Muscle layer of colon (tissue), 2 donors: ENCODE results near the gene UBAP1.
"Not testable (repeated sequence)": the region's sequence is repeated elsewhere in the genome, so short reads cannot be mapped to it uniquely, and the experiment has no call there.

Experiments
- H3K27ac ChIP-seq: one replicate; pipeline ENCODE4 v1.7.0; 2013; ENCODE audit warnings: low read depth, mild to moderate bottlenecking, low read length, moderate library complexity
- H3K27me3 ChIP-seq, 2 donors: one replicate each; pipeline ENCODE4 v1.7.0; 2013; ENCODE audit warnings: low read length in 2 of 2, mild to moderate bottlenecking in 2 of 2; ENCODE audit not compliant: insufficient read depth in 2 of 2, control insufficient read depth in 1 of 2
- H3K36me3 ChIP-seq: one replicate; pipeline ENCODE4 v1.7.0; 2013; ENCODE audit warnings: mild to moderate bottlenecking, low read length; ENCODE audit not compliant: insufficient read depth
- H3K4me1 ChIP-seq: one replicate; pipeline ENCODE4 v1.7.0; 2013; ENCODE audit warnings: mild to moderate bottlenecking, low read length; ENCODE audit not compliant: insufficient read depth
- H3K4me3 ChIP-seq, 2 donors: one replicate each; pipeline ENCODE4 v1.7.0; 2013; ENCODE audit warnings: low read length in 2 of 2, low read depth in 1 of 2, mild to moderate bottlenecking in 1 of 2, moderate library complexity in 1 of 2
- H3K9ac ChIP-seq: one replicate; pipeline ENCODE4 v1.7.0; 2013; ENCODE audit warnings: low read length
- H3K9me3 ChIP-seq: one replicate; pipeline ENCODE4 v1.7.0; 2013; ENCODE audit warnings: mild to moderate bottlenecking, low read length
- donor health status: abdominal sarcoma.
- donor health status: Adenocarcinoma of cecum.

Gene UBAP1

DNA sequence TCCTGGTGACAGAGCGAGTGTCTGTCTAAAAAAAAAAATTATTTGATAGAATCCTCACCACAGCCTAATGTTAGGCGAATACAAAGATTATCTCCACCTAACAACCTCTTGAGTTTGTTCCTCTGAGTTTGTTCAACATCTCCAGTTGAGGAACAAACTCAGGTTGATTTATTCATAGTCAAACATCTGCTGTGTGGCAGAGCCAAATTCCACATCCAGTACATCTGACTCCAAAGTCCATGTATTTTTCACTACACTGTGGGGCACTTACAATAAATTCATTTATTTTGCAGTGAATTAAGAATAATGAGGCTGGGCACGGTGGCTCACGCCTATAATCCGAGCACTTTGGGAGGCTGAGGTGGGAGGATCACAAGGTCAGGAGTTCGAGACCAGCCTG is 97.0 kb downstream of the UBAP1 start:
- no peak overlapping the region for H3K27ac ChIP-seq
- no peaks in the 10 kb centered on the region for H3K4me1 ChIP-seq
- no peak overlapping the region for H3K9ac ChIP-seq
- H3K27me3 ChIP-seq, result no peaks in the 10 kb centered on the region
- H3K36me3 ChIP-seq, result no peaks in the 10 kb centered on the region
- H3K4me3 ChIP-seq, result no peak overlapping the region
- H3K9me3 ChIP-seq, result no peaks in the 10 kb centered on the region

- Histone ChIP-seq H3K4me3 (no peak overlapping the region), H3K27me3 (no peaks in the 10 kb centered on the region), H3K27ac (no peak overlapping the region), H3K9me3 (no peaks in the 10 kb centered on the region), H3K9ac (no peak overlapping the region), H3K36me3 (no peaks in the 10 kb centered on the region), H3K4me1 (no peaks in the 10 kb centered on the region)
These were observed 97.9 kb downstream of the UBAP1 start for GRCh38 chr9:34276772-34277171.

DNA sequence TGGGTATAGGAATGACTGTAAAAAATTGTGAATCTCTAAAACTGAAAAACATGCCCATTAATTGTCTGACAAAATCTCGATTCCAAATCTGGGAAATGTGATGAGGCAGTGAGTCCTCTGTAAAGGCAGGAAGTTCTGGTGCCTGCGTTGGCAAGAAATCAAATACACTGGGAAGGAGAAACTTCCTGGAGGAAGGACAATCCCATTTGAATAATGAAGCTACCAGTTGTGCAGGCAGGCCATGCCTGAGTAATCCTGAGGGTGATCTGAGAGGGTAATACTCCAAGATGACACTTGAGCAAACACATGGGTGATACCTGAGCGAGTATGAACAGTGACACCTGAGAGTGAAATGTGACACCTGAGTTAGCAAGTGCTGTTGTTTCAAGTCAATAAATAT is 100.6 kb downstream of the UBAP1 start:
- H3K36me3 ChIP-seq, result no peaks in the 10 kb centered on the region
- no peaks in the 10 kb centered on the region for H3K9me3 ChIP-seq
- H3K27ac ChIP-seq, result no peak overlapping the region
- H3K27me3 ChIP-seq, result no peaks in the 10 kb centered on the region
- no peak overlapping the region for H3K9ac ChIP-seq
- peaks cover 7% of the 10 kb centered on the region for H3K4me1 ChIP-seq
- no peak overlapping the region for H3K4me3 ChIP-seq

DNA sequence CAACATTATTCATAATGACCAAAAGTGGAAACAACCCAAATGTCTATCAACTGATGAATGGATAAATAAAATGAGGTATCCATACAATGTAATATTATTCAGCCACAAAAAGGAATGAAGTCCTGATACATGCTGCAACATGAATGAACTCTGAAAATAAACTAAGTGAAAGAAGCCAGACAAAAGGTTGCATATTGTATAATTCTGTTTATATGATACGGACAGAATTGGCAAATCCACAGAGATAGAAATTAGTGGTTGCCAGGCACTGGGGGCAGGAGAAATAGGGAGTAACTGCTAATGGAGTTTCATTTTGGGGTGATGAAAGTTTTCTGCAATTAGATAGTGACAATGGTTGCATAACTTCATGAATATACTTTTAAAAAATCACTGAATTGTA is 103.3 kb downstream of the UBAP1 start:
- Histone ChIP-seq H3K4me1 (peaks cover 7% of the 10 kb centered on the region), H3K4me3 (no peak overlapping the region), H3K27ac (no peak overlapping the region), H3K9ac (no peak overlapping the region), H3K9me3 (no peaks in the 10 kb centered on the region), H3K36me3 (no peaks in the 10 kb centered on the region), H3K27me3 (no peaks in the 10 kb centered on the region)

DNA sequence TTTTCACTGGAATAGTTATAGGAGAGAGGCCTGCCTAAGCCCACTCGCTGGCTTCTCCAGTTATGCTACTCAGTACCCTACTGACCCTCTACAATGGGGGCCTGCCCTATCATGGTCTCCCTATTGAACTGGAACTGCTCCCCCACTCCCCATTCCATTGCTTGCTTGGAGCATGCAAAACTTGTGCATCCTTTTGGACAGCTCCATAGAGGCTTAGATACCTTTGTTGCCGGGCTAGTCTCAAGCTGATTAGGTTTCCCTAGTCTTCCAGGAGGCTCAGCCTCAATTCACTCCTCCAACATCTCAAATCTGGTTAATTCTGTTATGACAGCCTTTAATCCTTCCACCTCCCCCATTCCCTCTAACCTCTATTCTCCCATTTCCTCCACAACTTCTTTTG is 110.3 kb downstream of the UBAP1 start:
- Histone ChIP-seq H3K27ac (no peak overlapping the region), H3K9ac (no peak overlapping the region), H3K4me1 (no peaks in the 10 kb centered on the region), H3K36me3 (no peaks in the 10 kb centered on the region), H3K27me3 (no peaks in the 10 kb centered on the region), H3K9me3 (no peaks in the 10 kb centered on the region), H3K4me3 (no peak overlapping the region)

GRCh38 chr9:34291023-34291422 is 112.2 kb downstream of the UBAP1 start:
- no peak overlapping the region for H3K9ac ChIP-seq
- H3K4me1 ChIP-seq, result no peaks in the 10 kb centered on the region
- no peak overlapping the region for H3K4me3 ChIP-seq
- H3K36me3 ChIP-seq, result no peaks in the 10 kb centered on the region
- H3K27ac ChIP-seq, result no peak overlapping the region
- H3K27me3 ChIP-seq, result no peaks in the 10 kb centered on the region
- no peaks in the 10 kb centered on the region for H3K9me3 ChIP-seq

GRCh38 chr9:34291423-34291822 is 112.6 kb downstream of the UBAP1 start:
- no peaks in the 10 kb centered on the region for H3K4me1 ChIP-seq
- H3K27ac ChIP-seq, result no peak overlapping the region
- no peak overlapping the region for H3K9ac ChIP-seq
- no peak overlapping the region for H3K4me3 ChIP-seq
- no peaks in the 10 kb centered on the region for H3K9me3 ChIP-seq
- no peaks in the 10 kb centered on the region for H3K36me3 ChIP-seq
- H3K27me3 ChIP-seq, result no peaks in the 10 kb centered on the region

DNA sequence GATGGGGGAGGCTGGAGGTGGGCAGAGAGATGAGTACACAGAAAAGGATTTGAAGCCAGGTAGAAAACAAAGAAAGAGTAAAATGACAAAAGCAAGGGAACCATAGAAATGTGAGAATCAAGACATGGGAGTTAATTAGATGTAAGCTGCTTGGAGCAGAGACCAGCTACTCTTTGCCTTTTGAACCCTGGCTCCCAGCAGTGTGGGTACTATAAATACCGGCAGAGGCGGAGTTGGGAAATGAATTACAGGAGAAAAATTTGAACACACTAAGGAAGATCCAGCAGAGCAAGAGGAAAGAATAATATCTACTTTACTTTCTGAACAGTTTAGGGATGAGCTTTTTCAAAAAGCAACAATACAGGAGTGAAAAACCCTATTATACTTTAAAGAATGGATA is 113.7 kb downstream of the UBAP1 start:
- no peak overlapping the region for H3K4me3 ChIP-seq
- H3K9ac ChIP-seq, result no peak overlapping the region
- no peaks in the 10 kb centered on the region for H3K36me3 ChIP-seq
- no peaks in the 10 kb centered on the region for H3K27me3 ChIP-seq
- H3K9me3 ChIP-seq, result no peaks in the 10 kb centered on the region
- H3K4me1 ChIP-seq, result no peaks in the 10 kb centered on the region
- no peak overlapping the region for H3K27ac ChIP-seq

- H3K4me3 ChIP-seq, H3K9ac ChIP-seq: not testable (repeated sequence)
These were observed 122.2 kb downstream of the UBAP1 start for GRCh38 chr9:34301064-34301463.

More at GRCh38 chr9:34301064-34301463, 122.2 kb downstream of the UBAP1 start:
- not testable (repeated sequence) for H3K36me3 ChIP-seq, H3K27me3 ChIP-seq, H3K4me1 ChIP-seq, H3K27ac ChIP-seq, H3K9me3 ChIP-seq
